HG02970 (cell line): ENCODE results near the gene RANBP3.

Experiments
- ATAC-seq: cut with Tn5 transposase; IDR thresholded peaks from one replicate; pipeline ENCODE4 v1.9.1; 2021; ENCODE audit warnings: mild to moderate bottlenecking, moderate library complexity, moderate number of reproducible peaks; ENCODE audit not compliant: unreplicated experiment, low FRiP score

The RANBP3 gene

DNA sequence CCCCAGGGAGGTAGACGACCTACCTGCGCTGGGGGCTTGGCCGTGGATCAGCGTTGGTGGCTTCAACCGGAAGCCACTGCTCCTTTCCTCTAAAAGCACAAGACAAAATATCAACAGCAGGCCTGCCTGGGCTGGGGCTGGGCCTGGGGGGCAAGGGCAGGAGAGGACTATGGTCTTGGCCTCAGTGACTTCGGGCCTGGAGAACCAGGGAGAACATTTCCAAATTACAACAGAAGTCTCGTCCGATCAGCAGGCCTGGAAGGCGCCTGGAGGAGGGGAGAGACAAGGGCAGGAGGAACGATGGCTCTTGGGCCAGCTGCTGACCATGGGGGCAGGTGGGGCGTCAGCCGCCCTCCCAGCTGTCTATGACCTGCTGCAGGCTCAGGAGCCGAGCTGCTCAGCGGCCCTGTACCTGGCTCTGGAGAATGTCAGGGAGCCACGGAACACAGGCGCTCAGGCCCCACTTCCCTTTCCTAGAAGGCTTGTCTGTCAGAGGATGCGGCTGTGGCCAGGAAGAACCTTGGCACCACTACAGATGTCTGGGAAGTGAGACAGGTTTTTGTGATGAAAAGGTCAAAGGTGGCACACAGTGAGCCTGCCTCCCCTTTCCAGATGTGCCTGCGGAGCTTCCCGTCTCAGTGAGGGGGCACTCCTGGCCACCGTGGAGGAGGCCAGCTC, 44.4 kb downstream of the RANBP3 start:
- no peak for ATAC-seq

GRCh38 chr19:5932609-5933262, 45.2 kb downstream of the RANBP3 start:
- ATAC-seq = no peak

- ATAC-seq = no peak
These were observed 45.8 kb downstream of the RANBP3 start for GRCh38 chr19:5932146-5932545.

DNA sequence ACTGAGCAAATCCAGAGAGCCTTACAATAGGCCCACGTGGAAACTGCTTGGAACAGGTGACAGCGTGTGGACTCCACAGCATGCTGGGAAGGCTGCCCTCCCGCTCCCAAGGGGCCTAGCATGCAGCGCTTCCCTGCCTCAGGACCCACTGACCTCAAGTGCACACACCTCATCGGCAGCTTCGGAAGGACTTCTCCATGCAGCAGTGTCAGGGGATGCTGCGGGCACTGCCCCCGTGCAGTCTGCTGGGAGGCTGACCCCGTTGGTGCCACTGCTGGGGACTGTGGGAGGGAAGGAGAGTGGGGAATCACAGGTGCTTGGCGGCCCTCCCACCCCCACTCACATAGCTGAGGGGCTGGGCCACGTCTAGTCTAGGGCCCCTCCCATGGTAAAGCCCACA, 46.7 kb downstream of the RANBP3 start:
- ATAC-seq = no peak

GRCh38 chr19:5929625-5930024, 48.3 kb downstream of the RANBP3 start:
- ATAC-seq = no peak

DNA sequence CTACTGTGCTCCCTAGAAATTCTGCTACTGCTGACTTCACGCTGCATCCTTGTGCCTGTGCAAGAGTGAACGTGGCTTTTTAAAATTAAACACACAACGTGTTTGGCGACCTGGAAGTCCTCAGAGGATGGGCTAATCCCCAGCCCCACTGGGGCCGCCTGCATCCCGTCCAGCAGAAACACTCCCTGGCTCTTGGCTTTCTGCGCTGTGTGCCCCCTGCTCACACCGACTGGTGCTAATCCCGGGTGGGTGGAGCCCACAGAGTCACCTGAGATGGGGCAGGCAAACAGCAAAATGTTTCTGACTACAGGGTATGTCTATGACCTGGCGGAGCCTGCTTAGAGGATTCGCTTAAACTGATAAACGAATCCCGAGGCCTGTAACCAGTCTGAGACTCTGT, 48.8 kb downstream of the RANBP3 start:
- no peak for ATAC-seq

DNA sequence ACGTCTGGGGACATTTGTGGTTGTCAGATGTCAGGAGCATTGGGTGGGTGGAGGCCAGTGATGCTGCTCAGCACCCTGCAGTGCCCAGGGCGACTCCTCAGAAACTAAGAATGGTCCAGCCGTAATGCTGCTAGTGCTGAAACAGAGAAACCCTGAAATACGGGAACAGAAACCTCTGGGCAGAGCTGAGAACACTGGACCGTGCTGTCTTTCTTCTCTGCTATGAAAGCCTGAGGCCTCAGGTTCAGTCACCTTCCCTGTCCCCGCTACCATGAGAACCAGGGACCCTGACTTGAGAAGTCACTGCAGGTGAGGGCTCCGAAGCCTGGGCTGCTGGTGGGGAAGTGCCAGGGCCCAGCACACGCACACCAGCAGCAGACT, 50.5 kb downstream of the RANBP3 start:
- no peak for ATAC-seq

DNA sequence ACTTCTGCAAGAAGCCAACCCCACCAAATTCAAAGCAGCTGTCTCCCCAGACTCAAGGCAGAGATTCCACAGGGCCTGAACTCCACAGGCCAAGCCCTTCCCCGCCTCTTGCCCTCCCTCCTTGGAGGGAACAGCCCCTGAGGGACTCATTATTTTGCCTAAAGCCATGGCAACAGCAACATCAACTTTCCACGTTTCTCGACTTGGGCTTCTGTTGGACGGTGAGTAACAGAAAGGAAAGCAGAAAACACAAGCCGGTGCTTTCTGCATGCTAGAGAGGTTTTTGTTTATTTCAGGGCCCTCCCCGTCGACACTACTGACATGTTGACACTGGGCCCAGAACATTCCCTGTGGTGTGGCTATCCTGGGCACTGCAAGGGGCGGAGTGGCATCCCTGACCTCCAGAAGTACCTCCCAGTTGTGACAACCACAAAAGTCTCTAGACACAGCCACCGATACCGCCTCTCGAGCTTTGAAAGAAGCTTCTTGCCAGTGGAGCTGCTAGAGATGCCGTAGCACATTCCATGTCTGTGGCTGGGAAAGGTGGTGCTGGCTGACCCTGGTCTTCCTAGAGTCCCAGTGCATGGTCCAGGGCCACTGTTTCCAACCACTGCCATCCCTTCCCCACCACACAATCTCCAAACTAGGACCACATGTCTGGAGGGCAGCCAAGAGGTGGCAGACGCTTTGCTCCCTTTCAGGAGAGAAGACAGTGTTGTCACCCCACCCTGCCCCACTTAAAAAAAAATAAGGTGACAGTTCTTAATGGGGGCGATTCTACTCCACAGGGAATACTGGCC, 51.1 kb downstream of the RANBP3 start:
- no peak for ATAC-seq

- ATAC-seq = no peak
These were observed 52.0 kb downstream of the RANBP3 start for GRCh38 chr19:5925830-5926427.

DNA sequence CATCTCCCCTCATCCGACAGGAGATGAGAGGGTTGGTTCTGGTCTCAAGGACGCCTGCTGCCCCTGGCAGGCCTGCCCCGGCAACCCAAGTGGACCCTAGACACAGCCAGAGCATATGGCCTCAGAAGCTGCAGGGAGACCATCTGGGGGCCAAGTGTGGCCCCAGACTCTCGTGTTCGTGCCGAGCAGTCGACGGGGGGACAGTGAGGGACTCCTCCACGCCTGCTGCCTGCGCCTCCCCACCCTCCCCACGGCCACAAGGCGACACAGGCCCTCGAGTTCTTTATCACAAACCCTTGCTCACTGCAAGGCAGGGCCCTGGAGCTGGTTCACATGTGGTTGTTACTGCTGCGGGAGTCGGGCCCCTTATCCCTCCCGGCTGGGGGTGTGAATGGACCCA, 54.6 kb downstream of the RANBP3 start:
- no peak for ATAC-seq

GRCh38 chr19:5922161-5922545, 55.8 kb downstream of the RANBP3 start:
- ATAC-seq = no peak

GRCh38 chr19:5921516-5922160, 56.3 kb downstream of the RANBP3 start:
- no peak for ATAC-seq

DNA sequence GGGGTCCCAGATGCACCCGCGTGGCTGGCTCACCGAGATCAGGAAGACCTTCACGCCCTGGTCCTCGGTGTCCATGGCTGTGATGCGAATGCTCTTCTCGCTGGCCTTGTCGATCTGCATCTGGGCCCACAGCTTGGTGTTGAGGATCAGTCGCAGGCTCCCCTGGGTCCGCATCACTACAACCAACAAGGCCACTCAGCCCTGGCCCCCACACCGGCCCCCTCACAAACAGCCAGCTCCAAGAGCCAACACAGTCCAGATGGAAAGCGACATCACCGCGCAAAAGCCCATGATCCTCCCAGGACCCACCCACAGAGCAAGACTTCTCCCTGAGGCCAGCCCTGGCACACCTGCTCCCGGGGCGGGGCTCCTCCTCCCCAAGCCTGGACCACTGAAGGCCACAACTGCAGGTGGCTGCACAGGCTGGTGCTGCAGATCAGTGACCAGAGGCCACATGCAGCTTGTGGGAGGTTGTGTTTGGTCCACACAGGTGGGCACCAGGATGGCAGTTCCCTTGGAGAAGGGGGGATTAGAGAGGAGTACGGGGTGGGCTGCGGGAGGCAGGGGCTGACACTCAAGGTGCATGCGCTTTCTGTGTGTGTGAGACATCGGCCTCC, 59.4 kb downstream of the RANBP3 start:
- ATAC-seq = no peak

GRCh38 chr19:5917431-5918107, 60.4 kb downstream of the RANBP3 start:
- no peak for ATAC-seq

- no peak for ATAC-seq
These were observed 61.7 kb downstream of the RANBP3 start for GRCh38 chr19:5916181-5916708.

DNA sequence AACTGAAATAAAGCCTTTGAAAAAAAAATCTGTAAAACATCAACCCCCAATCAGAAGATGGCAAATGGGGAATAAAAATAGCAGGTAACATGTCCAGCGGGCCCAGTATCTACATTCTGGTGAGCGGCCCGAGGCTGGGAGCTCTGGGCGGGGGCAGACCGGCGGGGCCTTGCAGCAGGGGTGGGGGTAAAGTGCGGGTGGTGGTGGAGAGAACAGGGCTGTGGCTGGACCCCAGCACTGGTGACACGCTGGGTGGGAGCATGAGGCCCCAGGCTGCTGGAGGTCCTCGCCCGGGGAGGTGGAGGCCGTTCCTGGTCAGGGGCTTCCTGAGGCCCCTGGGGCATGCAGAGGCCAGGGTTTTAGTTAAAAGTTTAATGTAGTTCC, 62.2 kb downstream of the RANBP3 start:
- ATAC-seq = no peak

GRCh38 chr19:5914946-5915781, 62.8 kb downstream of the RANBP3 start:
- ATAC-seq = no peak

DNA sequence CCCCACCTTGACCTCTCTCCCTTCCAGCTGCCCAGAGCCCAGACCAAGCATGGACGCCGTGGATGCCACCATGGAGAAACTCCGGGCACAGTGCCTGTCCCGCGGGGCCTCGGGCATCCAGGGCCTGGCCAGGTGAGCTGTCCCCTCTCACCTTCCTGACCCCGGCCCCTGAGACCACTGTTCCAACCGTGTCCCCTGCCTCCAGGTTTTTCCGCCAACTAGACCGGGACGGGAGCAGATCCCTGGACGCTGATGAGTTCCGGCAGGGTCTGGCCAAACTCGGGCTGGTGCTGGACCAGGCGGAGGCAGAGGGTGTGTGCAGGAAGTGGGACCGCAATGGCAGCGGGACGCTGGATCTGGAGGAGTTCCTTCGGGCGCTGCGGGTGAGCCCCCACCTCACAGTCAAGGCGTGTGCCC, 63.6 kb downstream of the RANBP3 start:
- no peak for ATAC-seq
